GM13976 (cell line): Measurements from ENCODE around the gene JAKMIP1.

ENCODE experiments used
- DNase-seq: peaks from one replicate; pipeline ENCODE4 v3.0.0; 2012; ENCODE audit warnings: low spot score
- in situ Hi-C: fragments of 300-500 bp; cut with MboI; formaldehyde crosslinking; loops from one replicate; pipeline ENCODE4 v1.12.0; 2022; ENCODE audit warnings: low sequenced_read_pairs, mixed read lengths, inconsistent platforms; ENCODE audit not compliant: unreplicated experiment
- TF ChIP-seq, protein P1 (sequence below): IDR thresholded peaks from 2 replicates; pipeline ENCODE4 v1.5.1; 2012; ENCODE audit warnings: borderline replicate concordance, mild to moderate bottlenecking; ENCODE audit not compliant: insufficient read depth; ENCODE audit errors: extremely low read depth, missing control alignments, control extremely low read depth

JAKMIP1 gene

DNA sequence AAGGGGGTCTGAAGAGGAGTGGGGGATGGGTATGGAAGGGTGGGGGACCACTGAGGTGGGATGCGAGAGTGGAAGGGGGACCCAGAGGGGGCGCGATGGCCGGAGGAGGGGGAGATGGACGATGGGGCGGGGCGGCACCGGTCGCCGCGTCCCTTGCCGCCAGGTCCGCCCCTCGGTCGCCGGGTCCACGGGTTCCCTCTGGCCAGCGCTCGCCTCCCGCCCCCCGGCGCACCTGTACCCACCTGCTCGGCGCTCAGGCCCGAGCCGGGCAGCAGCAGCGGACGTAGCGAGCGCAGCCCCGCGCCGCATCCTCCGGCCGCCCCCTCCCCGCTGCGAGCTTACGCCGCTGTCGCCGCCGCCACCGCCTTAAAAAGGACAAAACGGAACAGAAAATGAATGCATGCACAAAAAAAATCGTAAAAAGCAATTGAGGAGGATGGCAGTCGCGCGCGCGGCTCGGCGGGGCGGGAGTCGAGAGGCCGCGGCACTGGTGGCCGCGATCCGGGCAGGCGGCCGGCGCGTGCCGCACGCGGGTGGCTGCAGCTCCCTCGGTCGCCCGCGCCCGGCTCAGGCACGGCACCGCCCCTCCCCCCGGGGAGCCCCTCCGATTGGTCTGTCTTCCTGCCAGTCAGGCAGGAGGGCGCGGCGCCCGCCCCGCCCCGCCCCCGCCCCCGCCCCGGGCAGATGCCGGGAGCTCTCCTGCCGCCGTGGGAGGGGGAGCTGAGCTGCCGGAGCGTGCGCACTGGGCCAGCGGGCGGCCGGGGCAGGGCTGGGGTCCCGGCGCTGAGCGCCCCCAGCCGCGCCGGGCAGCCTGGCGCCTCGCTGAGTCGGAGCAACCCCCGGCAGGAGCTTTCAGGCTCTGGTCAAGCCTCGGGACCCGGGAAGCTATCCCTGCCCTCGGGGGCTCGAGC is at the start of gene JAKMIP1:
JAKMIP1 (minus strand) TSS at position 539 of the 911 bp plus-strand sequence. CDS start 87,699 bp downstream, outside the sequence.
- in situ Hi-C loops = no loop called here
- peak; percentile 98 for DNase-seq
- TF ChIP-seq, protein P1, sequence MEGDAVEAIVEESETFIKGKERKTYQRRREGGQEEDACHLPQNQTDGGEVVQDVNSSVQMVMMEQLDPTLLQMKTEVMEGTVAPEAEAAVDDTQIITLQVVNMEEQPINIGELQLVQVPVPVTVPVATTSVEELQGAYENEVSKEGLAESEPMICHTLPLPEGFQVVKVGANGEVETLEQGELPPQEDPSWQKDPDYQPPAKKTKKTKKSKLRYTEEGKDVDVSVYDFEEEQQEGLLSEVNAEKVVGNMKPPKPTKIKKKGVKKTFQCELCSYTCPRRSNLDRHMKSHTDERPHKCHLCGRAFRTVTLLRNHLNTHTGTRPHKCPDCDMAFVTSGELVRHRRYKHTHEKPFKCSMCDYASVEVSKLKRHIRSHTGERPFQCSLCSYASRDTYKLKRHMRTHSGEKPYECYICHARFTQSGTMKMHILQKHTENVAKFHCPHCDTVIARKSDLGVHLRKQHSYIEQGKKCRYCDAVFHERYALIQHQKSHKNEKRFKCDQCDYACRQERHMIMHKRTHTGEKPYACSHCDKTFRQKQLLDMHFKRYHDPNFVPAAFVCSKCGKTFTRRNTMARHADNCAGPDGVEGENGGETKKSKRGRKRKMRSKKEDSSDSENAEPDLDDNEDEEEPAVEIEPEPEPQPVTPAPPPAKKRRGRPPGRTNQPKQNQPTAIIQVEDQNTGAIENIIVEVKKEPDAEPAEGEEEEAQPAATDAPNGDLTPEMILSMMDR = no peak

DNA sequence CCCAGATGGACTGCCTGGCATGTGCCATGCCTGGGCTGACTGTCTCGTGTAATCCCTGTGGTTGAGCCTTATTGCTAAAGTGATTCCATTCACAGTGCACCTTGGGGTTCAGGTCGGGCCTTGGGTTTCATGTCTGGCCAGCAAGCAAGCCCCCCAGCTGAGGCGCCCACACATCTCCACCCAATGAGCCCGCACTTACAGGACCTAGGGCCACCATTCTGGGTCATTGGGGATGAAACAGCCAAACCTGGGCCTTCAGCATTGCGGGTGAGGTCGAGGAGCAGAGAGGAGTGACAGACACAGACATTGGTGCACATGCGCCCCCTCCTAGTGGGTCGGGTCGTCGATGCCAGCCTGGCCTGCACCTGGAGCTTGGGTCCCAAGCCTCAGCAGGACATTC is 48.0 kb upstream of the JAKMIP1 start:
- in situ Hi-C loops = no loop called here
- no peak for DNase-seq
- TF ChIP-seq, protein P1 = no peak

GRCh38 chr4:6246170-6246634 is 45.9 kb upstream of the JAKMIP1 start:
- DNase-seq = no peak
- in situ Hi-C loops = no loop called here
- TF ChIP-seq, protein P1 = no peak

GRCh38 chr4:6245246-6246169 is 45.2 kb upstream of the JAKMIP1 start:
- TF ChIP-seq, protein P1 = no peak
- in situ Hi-C loops = no loop called here
- DNase-seq = no peak

DNA sequence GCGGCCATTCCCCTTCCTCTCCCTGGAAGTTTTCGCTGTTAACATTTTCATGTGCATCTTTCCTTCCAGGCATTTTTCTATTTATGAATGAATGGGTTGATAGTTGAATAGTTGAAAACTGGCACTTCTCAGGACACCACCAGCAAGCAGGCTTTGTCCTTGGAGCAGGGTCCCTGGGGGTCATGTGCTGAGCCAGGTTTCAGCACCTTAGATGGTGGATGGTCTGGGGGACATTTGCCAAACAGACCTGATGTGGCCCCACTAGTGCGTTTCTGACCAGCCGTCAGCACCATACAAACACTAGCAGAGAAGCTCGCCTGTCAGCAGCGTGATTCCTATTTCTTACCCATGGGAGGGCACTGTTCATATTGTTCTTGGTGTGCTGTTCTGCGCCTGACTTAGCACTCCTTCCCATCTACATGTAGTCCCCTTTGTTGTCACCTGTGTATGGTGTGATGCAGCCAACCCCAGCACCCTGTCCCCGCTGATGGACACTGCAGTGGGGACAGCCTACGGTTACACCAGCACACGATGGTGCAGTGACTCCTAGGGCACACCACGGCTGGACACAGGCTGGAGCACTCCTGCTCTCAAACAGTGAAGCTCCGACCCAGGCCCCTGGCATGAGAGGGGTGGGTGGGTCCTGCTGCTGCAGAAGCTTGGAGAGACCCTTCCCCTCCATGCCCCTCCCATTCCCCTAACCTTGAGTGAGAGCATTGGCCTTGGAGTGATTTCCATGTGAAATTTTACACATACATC is 42.1 kb upstream of the JAKMIP1 start:
- TF ChIP-seq, protein P1 = no peak
- DNase-seq = no peak
- in situ Hi-C loops = no loop called here
